Muscle of back (tissue), 11 donors: ENCODE data around the gene PARVA. TPM values are rescaled to one million over a fixed set of nuclear protein-coding genes. Genes with fewer than 3 reads are reported as not detected.

Experiments
- DNase-seq, 3 donors: peaks; one replicate each; pipeline versions ENCODE4 v3.0.0 to v3.0.0-alpha.2; 2013
- polyA plus RNA-seq, 10 donors: library from polyadenylated mRNA; unstranded; fragments of 120-200 nt; gene quantifications; one replicate each; pipeline ENCODE4 v1.2.1, GENCODE V29; 2013; ENCODE audit not compliant: insufficient read length in 10 of 10

Gene PARVA
- polyA plus RNA-seq, 10 donors, result 51.1 to 89.6 (median 67.8) TPM

- DNase-seq, result no peak
Observed at GRCh38 chr11:12430351-12430750, 53.0 kb downstream of the PARVA start.

GRCh38 chr11:12430954-12431595 lies 53.7 kb downstream of the PARVA start:
- DNase-seq, result peak in 1 of 3 donors; percentile 62

- no peak for DNase-seq
Observed at GRCh38 chr11:12432507-12432906, 55.1 kb downstream of the PARVA start.

GRCh38 chr11:12433121-12433520 lies 55.8 kb downstream of the PARVA start:
- no peak for DNase-seq

- peak in 2 of 3 donors; percentile 72 to 88 for DNase-seq
Observed at GRCh38 chr11:12433571-12434324, 56.4 kb downstream of the PARVA start.

- no peak for DNase-seq
Observed at GRCh38 chr11:12434325-12434654, 56.9 kb downstream of the PARVA start.

GRCh38 chr11:12435264-12435663 lies 57.9 kb downstream of the PARVA start:
- DNase-seq, result no peak

- no peak for DNase-seq
Observed at GRCh38 chr11:12436266-12436665, 58.9 kb downstream of the PARVA start.

- DNase-seq, result no peak
Observed at GRCh38 chr11:12438291-12438690, 60.9 kb downstream of the PARVA start.

GRCh38 chr11:12439615-12440014 lies 62.2 kb downstream of the PARVA start:
- DNase-seq, result no peak

- no peak for DNase-seq
Observed at GRCh38 chr11:12440565-12440964, 63.2 kb downstream of the PARVA start.

- peak in 1 of 3 donors; percentile 54 for DNase-seq
Observed at GRCh38 chr11:12441231-12441861, 64.0 kb downstream of the PARVA start.

GRCh38 chr11:12444601-12445000 lies 67.2 kb downstream of the PARVA start:
- no peak for DNase-seq

- DNase-seq, result no peak
Observed at GRCh38 chr11:12445001-12445400, 67.6 kb downstream of the PARVA start.

- DNase-seq, result no peak
Observed at GRCh38 chr11:12446863-12447262, 69.5 kb downstream of the PARVA start.

GRCh38 chr11:12448131-12448939 lies 71.0 kb downstream of the PARVA start:
- DNase-seq, result no peak

GRCh38 chr11:12449961-12450715 lies 72.8 kb downstream of the PARVA start:
- DNase-seq, result no peak

- no peak for DNase-seq
Observed at GRCh38 chr11:12451179-12451814, 73.9 kb downstream of the PARVA start.

- DNase-seq, result no peak
Observed at GRCh38 chr11:12453243-12453642, 75.9 kb downstream of the PARVA start.

- DNase-seq, result no peak
Observed at GRCh38 chr11:12454782-12455181, 77.4 kb downstream of the PARVA start.

- no peak for DNase-seq
Observed at GRCh38 chr11:12455938-12456337, 78.6 kb downstream of the PARVA start.
